ENCODE results near the gene GAD1.
A peak's percentile ranks its signal among the peaks of the same experiment; 100 is the strongest.

The GAD1 gene

GRCh38 chr2:170830166-170830565 lies 13.5 kb downstream of the GAD1 start:
- no peak for TF ChIP-seq CTCF (IDR thresholded peaks at IDR 0.05; ENCODE audit: insufficient read depth, missing control alignments)
- FAIRE-seq: no peak
- DNase-seq (ENCODE audit: insufficient read length, low spot score): no peak

GRCh38 chr2:170831115-170831514 lies 14.4 kb downstream of the GAD1 start:
- no peak for TF ChIP-seq CTCF (IDR thresholded peaks at IDR 0.05; ENCODE audit: insufficient read depth, missing control alignments)

DNA sequence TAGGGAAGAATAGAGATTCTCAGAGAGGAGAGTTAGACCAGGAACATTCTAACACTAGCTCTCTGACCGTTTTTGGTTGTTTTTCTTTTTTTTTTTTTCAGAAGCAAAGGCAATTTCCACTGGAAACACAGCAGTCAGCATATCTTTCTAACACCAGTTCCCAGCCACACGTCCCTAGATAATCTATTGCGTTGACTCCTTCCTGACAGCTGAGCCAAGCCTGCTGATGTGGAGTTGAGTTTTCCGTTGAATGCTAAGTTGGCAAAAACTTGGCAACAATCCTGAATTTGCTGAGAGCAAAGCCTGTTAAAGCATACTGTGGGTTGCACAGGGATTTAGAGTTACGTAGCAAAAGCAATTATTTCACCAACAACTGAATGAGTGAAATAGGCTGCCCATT lies 19.3 kb downstream of the GAD1 start:
- DNase-seq (ENCODE audit: insufficient read length, low spot score) (no peak), FAIRE-seq (no peak)
- no peak for TF ChIP-seq CTCF (IDR thresholded peaks at IDR 0.05; ENCODE audit: insufficient read depth, missing control alignments)

More at GRCh38 chr2:170831115-170831514, 14.4 kb downstream of the GAD1 start:
- no peak for DNase-seq (ENCODE audit: insufficient read length, low spot score)
- no peak for FAIRE-seq

- DNase-seq (ENCODE audit: insufficient read length, low spot score): no peak
- FAIRE-seq: no peak
- no peak for TF ChIP-seq CTCF (IDR thresholded peaks at IDR 0.05; ENCODE audit: insufficient read depth, missing control alignments)
Measured at GRCh38 chr2:170840717-170841210, 24.1 kb downstream of the GAD1 start.

DNA sequence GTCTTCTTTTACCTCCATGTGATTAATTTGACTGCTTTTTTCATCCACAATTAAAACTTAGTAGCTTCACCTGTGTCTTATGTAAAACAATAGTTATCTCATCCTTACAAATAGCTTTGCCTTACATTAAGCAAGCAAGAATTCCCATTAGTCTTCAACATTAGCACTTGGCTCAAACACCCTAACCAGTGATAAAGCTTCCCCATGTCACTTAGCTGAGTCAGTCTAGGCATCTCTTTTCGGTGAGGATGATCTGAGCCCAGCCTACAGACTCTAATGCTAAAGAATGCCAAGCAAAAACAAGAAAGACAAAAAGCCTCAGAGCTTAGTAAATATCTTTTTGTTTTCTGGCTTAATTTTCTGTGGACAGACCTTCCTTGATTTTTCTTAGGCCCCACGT lies 26.1 kb downstream of the GAD1 start:
- no peak for FAIRE-seq
- TF ChIP-seq CTCF (IDR thresholded peaks at IDR 0.05; ENCODE audit: insufficient read depth, missing control alignments): no peak
- DNase-seq (ENCODE audit: insufficient read length, low spot score): no peak

GRCh38 chr2:170843656-170844055 lies 27.0 kb downstream of the GAD1 start:
- DNase-seq (ENCODE audit: insufficient read length, low spot score) (no peak), FAIRE-seq (no peak)
- no peak for TF ChIP-seq CTCF (IDR thresholded peaks at IDR 0.05; ENCODE audit: insufficient read depth, missing control alignments)

GRCh38 chr2:170845343-170845742 lies 28.7 kb downstream of the GAD1 start:
- no peak for FAIRE-seq
- no peak for DNase-seq (ENCODE audit: insufficient read length, low spot score)
- peak; percentile 17 for TF ChIP-seq CTCF (IDR thresholded peaks at IDR 0.05; ENCODE audit: insufficient read depth, missing control alignments)
